A673 (cell line): ENCODE results near the gene DLG5.

ENCODE experiments used
- EZH2 ChIP-seq: fragments of 200-600 bp; sonication (generic); IDR thresholded peaks from 2 replicates; pipeline ENCODE4 v1.6.1; 2017; ENCODE audit warnings: borderline replicate concordance, low read depth, mild to moderate bottlenecking, mixed read lengths, antibody characterized with exemption, low read length; ENCODE audit not compliant: poor library complexity, severe bottlenecking
- TF ChIP-seq, protein P1 (sequence below): fragments of 300-800, 200-600 bp; sonication (generic); conservative IDR thresholded peaks from 2 replicates; pipeline ENCODE4 v1.5.1; 2017; ENCODE audit warnings: low read depth, mild to moderate bottlenecking, antibody characterized with exemption, low read length, moderate library complexity, mixed read lengths

GRCh38 chr10:77795426-77796055, 131.0 kb downstream of the DLG5 start:
- TF ChIP-seq, protein P1, sequence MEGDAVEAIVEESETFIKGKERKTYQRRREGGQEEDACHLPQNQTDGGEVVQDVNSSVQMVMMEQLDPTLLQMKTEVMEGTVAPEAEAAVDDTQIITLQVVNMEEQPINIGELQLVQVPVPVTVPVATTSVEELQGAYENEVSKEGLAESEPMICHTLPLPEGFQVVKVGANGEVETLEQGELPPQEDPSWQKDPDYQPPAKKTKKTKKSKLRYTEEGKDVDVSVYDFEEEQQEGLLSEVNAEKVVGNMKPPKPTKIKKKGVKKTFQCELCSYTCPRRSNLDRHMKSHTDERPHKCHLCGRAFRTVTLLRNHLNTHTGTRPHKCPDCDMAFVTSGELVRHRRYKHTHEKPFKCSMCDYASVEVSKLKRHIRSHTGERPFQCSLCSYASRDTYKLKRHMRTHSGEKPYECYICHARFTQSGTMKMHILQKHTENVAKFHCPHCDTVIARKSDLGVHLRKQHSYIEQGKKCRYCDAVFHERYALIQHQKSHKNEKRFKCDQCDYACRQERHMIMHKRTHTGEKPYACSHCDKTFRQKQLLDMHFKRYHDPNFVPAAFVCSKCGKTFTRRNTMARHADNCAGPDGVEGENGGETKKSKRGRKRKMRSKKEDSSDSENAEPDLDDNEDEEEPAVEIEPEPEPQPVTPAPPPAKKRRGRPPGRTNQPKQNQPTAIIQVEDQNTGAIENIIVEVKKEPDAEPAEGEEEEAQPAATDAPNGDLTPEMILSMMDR, result no peak
- no peak for TF ChIP-seq EZH2
